ENCODE results near the gene CDH13. TPM values are rescaled to one million over a fixed set of nuclear protein-coding genes. Genes with fewer than 3 reads are reported as not detected.

The CDH13 gene
- total and polyA plus RNA-seq, 2 of the 8 experiments (the other 6 are each of a cell fraction or from before 2014, with no cell fraction given) = 2.3 to 2.4 TPM

- TF ChIP-seq E2F6 (IDR thresholded peaks at IDR 0.05) (no peak), BACH1 (IDR thresholded peaks at IDR 0.05; ENCODE audit: low read length) (no peak), SP2 (IDR thresholded peaks at IDR 0.05; ENCODE audit: low read length) (no peak)
Observed at GRCh38 chr16:83420206-83420760, 793.5 kb downstream of the CDH13 start (continued).
